Measurements from ENCODE around the gene TTC8. TPM values are rescaled to one million over a fixed set of nuclear protein-coding genes. Genes with fewer than 3 reads are reported as not detected.

Gene TTC8
- total RNA-seq, 1 donor from 2014 or later = 10.8 TPM

GRCh38 chr14:88835661-88836060 is 11.2 kb downstream of the TTC8 start:
- no peak for DNase-seq (ENCODE audit: low read depth)
- no peak overlapping the region for H3K4me3 ChIP-seq (ENCODE audit: low read depth, low read length)
- TF ChIP-seq CTCF (conservative IDR thresholded peaks at IDR 0.05; ENCODE audit: low read depth, low read length) = no peak

- no peak overlapping the region for H3K4me3 ChIP-seq (ENCODE audit: low read depth, low read length)
- no peak for DNase-seq (ENCODE audit: low read depth)
- TF ChIP-seq CTCF (conservative IDR thresholded peaks at IDR 0.05; ENCODE audit: low read depth, low read length) = no peak
Measured at GRCh38 chr14:88837495-88837894, 13.0 kb downstream of the TTC8 start.

- no peak for TF ChIP-seq CTCF (conservative IDR thresholded peaks at IDR 0.05; ENCODE audit: low read depth, low read length)
- H3K4me3 ChIP-seq (ENCODE audit: low read depth, low read length) = no peak overlapping the region
- no peak for DNase-seq (ENCODE audit: low read depth)
Measured at GRCh38 chr14:88838015-88838414, 13.6 kb downstream of the TTC8 start.

- TF ChIP-seq CTCF (conservative IDR thresholded peaks at IDR 0.05; ENCODE audit: low read depth, low read length) = no peak
- H3K4me3 ChIP-seq (ENCODE audit: low read depth, low read length) = no peak overlapping the region
- DNase-seq (ENCODE audit: low read depth) = no peak
Measured at GRCh38 chr14:88840926-88841325, 16.5 kb downstream of the TTC8 start.

- no peak for TF ChIP-seq CTCF (conservative IDR thresholded peaks at IDR 0.05; ENCODE audit: low read depth, low read length)
- DNase-seq (ENCODE audit: low read depth) = no peak
- no peak overlapping the region for H3K4me3 ChIP-seq (ENCODE audit: low read depth, low read length)
Measured at GRCh38 chr14:88841741-88842140, 17.3 kb downstream of the TTC8 start.

GRCh38 chr14:88842414-88842813 is 18.0 kb downstream of the TTC8 start:
- H3K4me3 ChIP-seq (ENCODE audit: low read depth, low read length) = no peak overlapping the region
- TF ChIP-seq CTCF (conservative IDR thresholded peaks at IDR 0.05; ENCODE audit: low read depth, low read length) = no peak
- DNase-seq (ENCODE audit: low read depth) = no peak

- no peak overlapping the region for H3K4me3 ChIP-seq (ENCODE audit: low read depth, low read length)
- TF ChIP-seq CTCF (conservative IDR thresholded peaks at IDR 0.05; ENCODE audit: low read depth, low read length) = no peak
- DNase-seq (ENCODE audit: low read depth) = no peak
Measured at GRCh38 chr14:88844980-88845491, 20.6 kb downstream of the TTC8 start.
